Heart left ventricle (tissue), 13 donors: ENCODE measurements around the gene STARD13.

Source experiments
- POLR2A ChIP-seq, 2 donors: fragments of 450-650 bp; IDR thresholded peaks; one replicate each; pipeline ENCODE4 v1.6.1; 2017; ENCODE audit warnings: antibody characterized with exemption in 2 of 2, mild to moderate bottlenecking in 2 of 2, moderate library complexity in 2 of 2
- TF ChIP-seq, protein P1 (sequence below), 12 donors: fragments of 200-600 bp; sonication (generic) in 4 of 12; IDR thresholded peaks; one replicate each; pipeline versions ENCODE4 v1.5.0 to v1.8.0; 2018 to 2022; ENCODE audit warnings: antibody characterized with exemption in 12 of 12, mild to moderate bottlenecking in 5 of 12
- donor health status: ischemic (EF 13 %, LVEDD 7.1; RV severe dilation, severe dysfunction).
- donor health status: DM: no; HTN: yes; CAD: no.
- donor health status: DM: no; HTN: no; CAD: no.
- donor health status: ischemic (EF 25% LVEDD 6.9; RV normal size, moderate dysfunction).
- donor health status: ischemic (EF 25% LVEDD 5.7; RV mildly dilated, moderate dysfunction).
- donor health status: ischemic (EF 35%, LVEDD 5.7; RV mildly dilated, moderate dysfunction).
- donor health status: nonischemic (EF 11% LVEDD 7.7; RV severe dilation, severe dysfunction).
- donor health status: DM: yes; HTN: yes; CAD: no.
- donor health status: PGD.
- donor health status: ischemic (EF 29% LVEDD 5.4; RV normal size, mild dysfunction).
- donor health status: nonischemic (EF 23%, LVEDD 6.1; RV moderate dilation, normal function).

- TF ChIP-seq, protein P1, sequence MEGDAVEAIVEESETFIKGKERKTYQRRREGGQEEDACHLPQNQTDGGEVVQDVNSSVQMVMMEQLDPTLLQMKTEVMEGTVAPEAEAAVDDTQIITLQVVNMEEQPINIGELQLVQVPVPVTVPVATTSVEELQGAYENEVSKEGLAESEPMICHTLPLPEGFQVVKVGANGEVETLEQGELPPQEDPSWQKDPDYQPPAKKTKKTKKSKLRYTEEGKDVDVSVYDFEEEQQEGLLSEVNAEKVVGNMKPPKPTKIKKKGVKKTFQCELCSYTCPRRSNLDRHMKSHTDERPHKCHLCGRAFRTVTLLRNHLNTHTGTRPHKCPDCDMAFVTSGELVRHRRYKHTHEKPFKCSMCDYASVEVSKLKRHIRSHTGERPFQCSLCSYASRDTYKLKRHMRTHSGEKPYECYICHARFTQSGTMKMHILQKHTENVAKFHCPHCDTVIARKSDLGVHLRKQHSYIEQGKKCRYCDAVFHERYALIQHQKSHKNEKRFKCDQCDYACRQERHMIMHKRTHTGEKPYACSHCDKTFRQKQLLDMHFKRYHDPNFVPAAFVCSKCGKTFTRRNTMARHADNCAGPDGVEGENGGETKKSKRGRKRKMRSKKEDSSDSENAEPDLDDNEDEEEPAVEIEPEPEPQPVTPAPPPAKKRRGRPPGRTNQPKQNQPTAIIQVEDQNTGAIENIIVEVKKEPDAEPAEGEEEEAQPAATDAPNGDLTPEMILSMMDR (IDR thresholded peaks at IDR 0.05): no peak
- TF ChIP-seq POLR2A (IDR thresholded peaks at IDR 0.05): no peak
Measured at GRCh38 chr13:33242984-33243617, 42.5 kb downstream of the STARD13 start.
